ENCODE measurements around the gene GPX3. TPM values are rescaled to one million over a fixed set of nuclear protein-coding genes. Genes with fewer than 3 reads are reported as not detected.

GPX3 gene
- total and polyA plus RNA-seq, 2 of the 13 experiments (the other 11 are each of a cell fraction or from before 2014, with no cell fraction given), result 33.8 to 1,892 TPM

DNA sequence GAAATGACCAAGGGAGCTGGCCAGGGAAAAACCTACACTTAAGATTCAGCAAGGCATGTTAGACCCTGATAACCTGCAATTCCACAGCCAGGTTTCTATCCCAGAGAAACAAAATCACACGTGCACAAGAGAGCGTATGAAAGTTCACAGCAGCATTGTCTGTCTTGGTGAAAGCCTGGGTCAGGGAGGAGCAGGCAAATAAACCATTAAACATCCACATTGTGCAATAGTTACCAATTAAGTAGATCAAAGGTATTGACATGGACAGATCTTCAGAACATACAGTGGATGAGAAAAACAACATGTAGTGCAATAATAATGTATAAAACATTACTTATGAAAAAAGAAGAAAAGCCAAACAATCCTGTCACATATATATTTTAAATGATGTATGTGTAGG is 15.9 kb upstream of the GPX3 start (continued):
- TF ChIP-seq GATA4 (IDR thresholded peaks at IDR 0.05; ENCODE audit: borderline replicate concordance, low read depth) (peak; percentile 29; the same call in 1 of the 2 replicates), ASH2L (IDR thresholded peaks at IDR 0.05; ENCODE audit: insufficient read length, low read depth, low read length) (no peak), MTA3 (CRISPR knock-in tag; IDR thresholded peaks at IDR 0.05) (no peak), ZNF749 (CRISPR knock-in tag; IDR thresholded peaks at IDR 0.05; ENCODE audit: borderline replicate concordance) (no peak), PCBP2 (optimal IDR thresholded peaks at IDR 0.05; ENCODE audit: low read depth, low read length, poor library complexity, severe bottlenecking) (no peak), ELF4 (CRISPR knock-in tag; IDR thresholded peaks at IDR 0.05; ENCODE audit: borderline replicate concordance) (no peak), FOXO1 (CRISPR knock-in tag; IDR thresholded peaks at IDR 0.05) (peak; percentile 82; the same call in 1 of the 2 replicates), SCMH1 (CRISPR knock-in tag; IDR thresholded peaks at IDR 0.05; ENCODE audit: borderline replicate concordance) (no peak), AGO2 (optimal IDR thresholded peaks at IDR 0.05; ENCODE audit: low read depth, low read length) (no peak), HOXA5 (CRISPR knock-in tag; IDR thresholded peaks at IDR 0.05) (no peak), HOXA9 (CRISPR knock-in tag; IDR thresholded peaks at IDR 0.05; ENCODE audit: borderline replicate concordance) (no peak), DNMT3B (CRISPR knock-in tag; conservative IDR thresholded peaks at IDR 0.05) (no peak), PCBP1 (IDR thresholded peaks at IDR 0.05; ENCODE audit: borderline replicate concordance, low read depth, low read length) (no peak), TRIM24 (CRISPR knock-in tag; IDR thresholded peaks at IDR 0.05) (no peak), MEF2D (CRISPR knock-in tag; IDR thresholded peaks at IDR 0.05) (peak; percentile 59; the same call in 1 of the 2 replicates), SRSF4 (IDR thresholded peaks at IDR 0.05; ENCODE audit: low read depth, low read length, poor library complexity, severe bottlenecking) (no peak), NR2F1 (CRISPR knock-in tag; IDR thresholded peaks at IDR 0.05) (no peak)
- TF ChIP-seq, protein P1, sequence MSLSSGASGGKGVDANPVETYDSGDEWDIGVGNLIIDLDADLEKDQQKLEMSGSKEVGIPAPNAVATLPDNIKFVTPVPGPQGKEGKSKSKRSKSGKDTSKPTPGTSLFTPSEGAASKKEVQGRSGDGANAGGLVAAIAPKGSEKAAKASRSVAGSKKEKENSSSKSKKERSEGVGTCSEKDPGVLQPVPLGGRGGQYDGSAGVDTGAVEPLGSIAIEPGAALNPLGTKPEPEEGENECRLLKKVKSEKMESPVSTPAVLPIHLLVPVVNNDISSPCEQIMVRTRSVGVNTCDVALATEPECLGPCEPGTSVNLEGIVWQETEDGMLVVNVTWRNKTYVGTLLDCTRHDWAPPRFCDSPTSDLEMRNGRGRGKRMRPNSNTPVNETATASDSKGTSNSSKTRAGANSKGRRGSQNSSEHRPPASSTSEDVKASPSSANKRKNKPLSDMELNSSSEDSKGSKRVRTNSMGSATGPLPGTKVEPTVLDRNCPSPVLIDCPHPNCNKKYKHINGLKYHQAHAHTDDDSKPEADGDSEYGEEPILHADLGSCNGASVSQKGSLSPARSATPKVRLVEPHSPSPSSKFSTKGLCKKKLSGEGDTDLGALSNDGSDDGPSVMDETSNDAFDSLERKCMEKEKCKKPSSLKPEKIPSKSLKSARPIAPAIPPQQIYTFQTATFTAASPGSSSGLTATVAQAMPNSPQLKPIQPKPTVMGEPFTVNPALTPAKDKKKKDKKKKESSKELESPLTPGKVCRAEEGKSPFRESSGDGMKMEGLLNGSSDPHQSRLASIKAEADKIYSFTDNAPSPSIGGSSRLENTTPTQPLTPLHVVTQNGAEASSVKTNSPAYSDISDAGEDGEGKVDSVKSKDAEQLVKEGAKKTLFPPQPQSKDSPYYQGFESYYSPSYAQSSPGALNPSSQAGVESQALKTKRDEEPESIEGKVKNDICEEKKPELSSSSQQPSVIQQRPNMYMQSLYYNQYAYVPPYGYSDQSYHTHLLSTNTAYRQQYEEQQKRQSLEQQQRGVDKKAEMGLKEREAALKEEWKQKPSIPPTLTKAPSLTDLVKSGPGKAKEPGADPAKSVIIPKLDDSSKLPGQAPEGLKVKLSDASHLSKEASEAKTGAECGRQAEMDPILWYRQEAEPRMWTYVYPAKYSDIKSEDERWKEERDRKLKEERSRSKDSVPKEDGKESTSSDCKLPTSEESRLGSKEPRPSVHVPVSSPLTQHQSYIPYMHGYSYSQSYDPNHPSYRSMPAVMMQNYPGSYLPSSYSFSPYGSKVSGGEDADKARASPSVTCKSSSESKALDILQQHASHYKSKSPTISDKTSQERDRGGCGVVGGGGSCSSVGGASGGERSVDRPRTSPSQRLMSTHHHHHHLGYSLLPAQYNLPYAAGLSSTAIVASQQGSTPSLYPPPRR (CRISPR knock-in tag; IDR thresholded peaks at IDR 0.05; ENCODE audit: borderline replicate concordance), result peak; percentile 80; the same call in 1 of the 2 replicates
- TF ChIP-seq, protein P2, sequence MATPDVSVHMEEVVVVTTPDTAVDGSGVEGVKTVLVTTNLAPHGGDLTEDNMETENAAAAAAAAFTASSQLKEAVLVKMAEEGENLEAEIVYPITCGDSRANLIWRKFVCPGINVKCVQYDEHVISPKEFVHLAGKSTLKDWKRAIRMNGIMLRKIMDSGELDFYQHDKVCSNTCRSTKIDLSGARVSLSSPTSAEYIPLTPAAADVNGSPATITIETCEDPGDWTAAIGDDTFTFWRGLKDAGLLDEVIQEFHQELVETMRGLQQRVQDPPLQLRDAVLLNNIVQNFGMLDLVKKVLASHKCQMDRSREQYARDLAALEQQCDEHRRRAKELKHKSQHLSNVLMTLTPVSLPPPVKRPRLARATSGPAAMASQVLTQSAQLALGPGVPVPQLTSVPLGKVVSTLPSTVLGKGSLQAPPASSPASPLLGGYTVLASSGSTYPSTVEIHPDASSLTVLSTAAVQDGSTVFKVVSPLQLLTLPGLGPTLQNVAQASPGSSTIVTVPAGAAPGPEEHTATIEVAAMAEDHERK (CRISPR knock-in tag; IDR thresholded peaks at IDR 0.05; ENCODE audit: low read depth), result no peak
- TF ChIP-seq, protein P3, sequence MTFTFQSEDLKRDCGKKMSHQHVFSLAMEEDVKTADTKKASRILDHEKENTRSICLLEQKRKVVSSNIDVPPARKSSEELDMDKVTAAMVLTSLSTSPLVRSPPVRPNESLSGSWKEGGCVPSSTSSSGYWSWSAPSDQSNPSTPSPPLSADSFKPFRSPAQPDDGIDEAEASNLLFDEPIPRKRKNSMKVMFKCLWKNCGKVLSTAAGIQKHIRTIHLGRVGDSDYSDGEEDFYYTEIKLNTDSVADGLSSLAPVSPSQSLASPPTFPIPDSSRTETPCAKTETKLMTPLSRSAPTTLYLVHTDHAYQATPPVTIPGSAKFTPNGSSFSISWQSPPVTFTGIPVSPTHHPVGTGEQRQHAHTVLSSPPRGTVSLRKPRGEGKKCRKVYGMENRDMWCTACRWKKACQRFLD (CRISPR knock-in tag; IDR thresholded peaks at IDR 0.05; ENCODE audit: borderline replicate concordance), result no peak
- TF ChIP-seq, protein P4, sequence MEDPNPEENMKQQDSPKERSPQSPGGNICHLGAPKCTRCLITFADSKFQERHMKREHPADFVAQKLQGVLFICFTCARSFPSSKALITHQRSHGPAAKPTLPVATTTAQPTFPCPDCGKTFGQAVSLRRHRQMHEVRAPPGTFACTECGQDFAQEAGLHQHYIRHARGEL (CRISPR knock-in tag; IDR thresholded peaks at IDR 0.05), result no peak
- TF ChIP-seq, protein P5, sequence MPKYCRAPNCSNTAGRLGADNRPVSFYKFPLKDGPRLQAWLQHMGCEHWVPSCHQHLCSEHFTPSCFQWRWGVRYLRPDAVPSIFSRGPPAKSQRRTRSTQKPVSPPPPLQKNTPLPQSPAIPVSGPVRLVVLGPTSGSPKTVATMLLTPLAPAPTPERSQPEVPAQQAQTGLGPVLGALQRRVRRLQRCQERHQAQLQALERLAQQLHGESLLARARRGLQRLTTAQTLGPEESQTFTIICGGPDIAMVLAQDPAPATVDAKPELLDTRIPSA (CRISPR knock-in tag; IDR thresholded peaks at IDR 0.05; ENCODE audit: borderline replicate concordance), result no peak
